Fibroblast of gingiva (primary cell): ENCODE results near the gene CCN6.
"Not testable (repeated sequence)": the region's sequence is repeated elsewhere in the genome, so short reads cannot be mapped to it uniquely, and the experiment has no call there.

Experiments used
- DNase-seq: peaks from one replicate; pipeline ENCODE4 v3.0.0-alpha.2; 2011; ENCODE audit warnings: low read depth

Gene CCN6

GRCh38 chr6:112051251-112051740 lies 2.6 kb upstream of the CCN6 start:
- not testable (repeated sequence) for DNase-seq

GRCh38 chr6:112054555-112055190 lies 769 bp downstream of the CCN6 start:
- peak; percentile 24 for DNase-seq

GRCh38 chr6:112058243-112059032 lies 4.5 kb downstream of the CCN6 start:
- no peak for DNase-seq

- DNase-seq: no peak
Measured at GRCh38 chr6:112061605-112062004, 7.7 kb downstream of the CCN6 start.

GRCh38 chr6:112062966-112063365 lies 9.1 kb downstream of the CCN6 start:
- no peak for DNase-seq

GRCh38 chr6:112065426-112065986 lies 11.6 kb downstream of the CCN6 start:
- DNase-seq: no peak

- no peak for DNase-seq
Measured at GRCh38 chr6:112066606-112067005, 12.7 kb downstream of the CCN6 start.

GRCh38 chr6:112081569-112081968 lies 27.7 kb downstream of the CCN6 start:
- DNase-seq: no peak

GRCh38 chr6:112085286-112086065 lies 31.6 kb downstream of the CCN6 start:
- DNase-seq: no peak

- peak; percentile 38 for DNase-seq
Measured at GRCh38 chr6:112086744-112087135, 32.8 kb downstream of the CCN6 start.

- DNase-seq: peak; percentile 100
Measured at GRCh38 chr6:112087136-112087911, 33.4 kb downstream of the CCN6 start, which contains the start of the genes FAM229B and TUBE1. FAM229B (plus strand) TSS chr6:112087591; CDS start chr6:112099284, 11,693 bp downstream. TUBE1 (minus strand) TSS chr6:112087482; CDS start chr6:112087434, 48 bp downstream.

GRCh38 chr6:112087916-112088315 lies 34.0 kb downstream of the CCN6 start:
- no peak for DNase-seq

- DNase-seq: no peak
Measured at GRCh38 chr6:112096901-112097300, 43.0 kb downstream of the CCN6 start.

GRCh38 chr6:112100561-112100960 lies 46.7 kb downstream of the CCN6 start:
- DNase-seq: no peak

GRCh38 chr6:112106026-112106425 lies 52.1 kb downstream of the CCN6 start:
- not testable (repeated sequence) for DNase-seq

GRCh38 chr6:112106562-112106961 lies 52.7 kb downstream of the CCN6 start:
- DNase-seq: no peak

GRCh38 chr6:112109262-112109661 lies 55.4 kb downstream of the CCN6 start:
- no peak for DNase-seq

GRCh38 chr6:112113431-112113830 lies 59.5 kb downstream of the CCN6 start:
- DNase-seq: no peak

GRCh38 chr6:112113918-112114317 lies 60.0 kb downstream of the CCN6 start:
- DNase-seq: no peak

GRCh38 chr6:112114577-112115223 lies 60.8 kb downstream of the CCN6 start:
- DNase-seq: no peak

- no peak for DNase-seq
Measured at GRCh38 chr6:112116221-112116620, 62.3 kb downstream of the CCN6 start.
